Tibial nerve (tissue), 4 donors: Measurements from ENCODE around the gene GBP7. TPM values are rescaled to one million over a fixed set of nuclear protein-coding genes. Genes with fewer than 3 reads are reported as not detected.

ENCODE experiments used
- DNase-seq, 2 donors: peaks; one replicate each; pipeline ENCODE4 v3.0.0-alpha.2; 2019; ENCODE audit warnings: low spot score in 2 of 2
- H3K27ac ChIP-seq, 4 donors: fragments of 200-600 bp; sonication (generic) in 3 of 4; one replicate each; pipeline ENCODE4 v1.5.1; 2017 to 2019; ENCODE audit warnings: mild to moderate bottlenecking in 1 of 4
- H3K27me3 ChIP-seq, 2 donors: fragments of 200-600 bp; sonication (generic) in 1 of 2; one replicate each; pipeline versions ENCODE4 v1.5.1 to v1.6.0; 2017 to 2019
- H3K36me3 ChIP-seq, 3 donors: fragments of 200-600 bp; sonication (generic); one replicate each; pipeline ENCODE4 v1.5.1; 2018 to 2019
- H3K4me1 ChIP-seq, 4 donors: fragments of 200-600 bp; sonication (generic) in 3 of 4; one replicate each; pipeline ENCODE4 v1.5.1; 2017 to 2019
- H3K4me3 ChIP-seq, 4 donors: fragments of 200-600 bp; sonication (generic) in 3 of 4; one replicate each; pipeline ENCODE4 v1.5.1; 2017 to 2019; ENCODE audit warnings: mild to moderate bottlenecking in 1 of 4, moderate library complexity in 1 of 4
- H3K9me3 ChIP-seq, 4 donors: fragments of 200-600 bp; sonication (generic) in 3 of 4; one replicate each; pipeline ENCODE4 v1.5.1; 2017 to 2019
- EP300 ChIP-seq, 2 donors: sonication (generic); formaldehyde crosslinking; IDR thresholded peaks; one replicate each; pipeline ENCODE4 v1.6.1; 2017; ENCODE audit warnings: antibody characterized with exemption in 2 of 2, mild to moderate bottlenecking in 1 of 2
- POLR2A ChIP-seq, 2 donors: fragments of 450-650 bp; IDR thresholded peaks; one replicate each; pipeline ENCODE4 v1.6.1; 2017; ENCODE audit warnings: antibody characterized with exemption in 2 of 2, mild to moderate bottlenecking in 2 of 2, moderate library complexity in 2 of 2
- WGBS, 2 donors: methylation state at CpG; one replicate each; pipeline ENCODE4 v1.1.5; 2018; 5-methylcytosine and 5-hydroxymethylcytosine counted together
- total RNA-seq, 4 donors: library from RNA; depleted of rRNA; stranded (reverse); fragments of >200 nt; gene quantifications; one replicate each; pipeline ENCODE4 v1.1.0, GENCODE V29; 2016
- TF ChIP-seq, protein P1 (sequence below), 5 experiments: fragments of 200-600 bp in 3 of 5; fragments of 450-650 bp in 2 of 5; sonication (generic) in 3 of 5; IDR thresholded peaks; one replicate each; pipeline ENCODE4 v1.5.1; 2016 to 2019; ENCODE audit warnings: antibody characterized with exemption in 5 of 5, mild to moderate bottlenecking in 3 of 5, moderate library complexity in 2 of 5

The GBP7 gene
- total RNA-seq, 4 donors from 2014 or later = not detected

DNA sequence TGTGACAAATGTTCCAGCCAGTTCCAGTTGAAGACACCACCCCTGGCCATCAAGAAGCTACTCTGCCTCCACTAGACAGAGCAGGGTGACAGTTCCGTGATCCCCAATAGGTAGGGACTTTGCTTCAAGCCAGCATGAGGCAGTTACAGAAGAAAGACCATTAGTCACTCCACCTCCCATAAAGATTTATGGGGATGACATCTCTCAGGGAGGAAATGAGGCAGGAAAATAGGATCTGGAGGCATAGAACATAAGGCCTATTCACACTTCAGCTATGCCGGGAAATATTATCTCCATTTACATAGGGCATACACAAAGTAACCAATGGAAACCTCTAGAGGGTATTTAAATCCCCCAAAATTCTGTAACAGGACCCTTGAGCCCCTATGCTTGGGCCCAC lies 3.5 kb upstream of the GBP7 start:
- Histone ChIP-seq H3K9me3 (peaks cover 0 to 11% (median 3%) of the 10 kb centered on the region in 4 donors), H3K27me3 (no peaks in the 10 kb centered on the region), H3K27ac (no peak overlapping the region), H3K4me3 (no peak overlapping the region), H3K36me3 (peaks cover 0 to 18% (median 0%) of the 10 kb centered on the region in 3 donors), H3K4me1 (no peaks in the 10 kb centered on the region)
- no peak for TF ChIP-seq POLR2A (IDR thresholded peaks at IDR 0.05)
- no peak for TF ChIP-seq EP300 (IDR thresholded peaks at IDR 0.05)
- TF ChIP-seq, protein P1, sequence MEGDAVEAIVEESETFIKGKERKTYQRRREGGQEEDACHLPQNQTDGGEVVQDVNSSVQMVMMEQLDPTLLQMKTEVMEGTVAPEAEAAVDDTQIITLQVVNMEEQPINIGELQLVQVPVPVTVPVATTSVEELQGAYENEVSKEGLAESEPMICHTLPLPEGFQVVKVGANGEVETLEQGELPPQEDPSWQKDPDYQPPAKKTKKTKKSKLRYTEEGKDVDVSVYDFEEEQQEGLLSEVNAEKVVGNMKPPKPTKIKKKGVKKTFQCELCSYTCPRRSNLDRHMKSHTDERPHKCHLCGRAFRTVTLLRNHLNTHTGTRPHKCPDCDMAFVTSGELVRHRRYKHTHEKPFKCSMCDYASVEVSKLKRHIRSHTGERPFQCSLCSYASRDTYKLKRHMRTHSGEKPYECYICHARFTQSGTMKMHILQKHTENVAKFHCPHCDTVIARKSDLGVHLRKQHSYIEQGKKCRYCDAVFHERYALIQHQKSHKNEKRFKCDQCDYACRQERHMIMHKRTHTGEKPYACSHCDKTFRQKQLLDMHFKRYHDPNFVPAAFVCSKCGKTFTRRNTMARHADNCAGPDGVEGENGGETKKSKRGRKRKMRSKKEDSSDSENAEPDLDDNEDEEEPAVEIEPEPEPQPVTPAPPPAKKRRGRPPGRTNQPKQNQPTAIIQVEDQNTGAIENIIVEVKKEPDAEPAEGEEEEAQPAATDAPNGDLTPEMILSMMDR (IDR thresholded peaks at IDR 0.05) = no peak
- 60 to 62% methylated on average over 2 of the region's 2 CpGs for WGBS, 2 donors
- no peak for DNase-seq

DNA sequence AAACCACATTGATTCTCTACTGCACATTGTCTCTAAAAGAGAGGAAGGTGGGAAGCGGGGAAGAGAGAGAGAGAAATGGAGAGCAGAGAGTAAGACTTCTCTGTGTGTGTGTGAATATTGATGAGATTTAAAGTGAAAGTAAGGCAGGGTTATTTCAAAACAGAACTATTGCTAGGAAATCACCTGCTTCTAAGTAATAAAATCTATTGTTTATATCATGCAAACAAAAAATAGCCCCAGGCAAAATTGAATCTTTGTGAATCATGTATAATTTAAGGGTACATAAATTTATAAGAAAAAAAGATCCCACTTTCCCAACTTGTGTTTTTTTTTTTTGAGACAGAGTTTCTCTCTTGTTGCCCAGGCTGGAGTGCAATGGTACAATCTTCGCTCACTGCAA lies 1.2 kb upstream of the GBP7 start:
- Histone ChIP-seq H3K27me3 (no peaks in the 10 kb centered on the region), H3K4me3 (no peak overlapping the region), H3K27ac (no peak overlapping the region), H3K36me3 (no peaks in the 10 kb centered on the region), H3K4me1 (no peaks in the 10 kb centered on the region), H3K9me3 (no peaks in the 10 kb centered on the region)
- TF ChIP-seq, protein P1 (IDR thresholded peaks at IDR 0.05) = no peak
- TF ChIP-seq EP300 (IDR thresholded peaks at IDR 0.05) (no peak), POLR2A (IDR thresholded peaks at IDR 0.05) (no peak)
- 95 to 98% methylated on average over 2 of the region's 2 CpGs for WGBS, 2 donors
- DNase-seq = no peak

DNA sequence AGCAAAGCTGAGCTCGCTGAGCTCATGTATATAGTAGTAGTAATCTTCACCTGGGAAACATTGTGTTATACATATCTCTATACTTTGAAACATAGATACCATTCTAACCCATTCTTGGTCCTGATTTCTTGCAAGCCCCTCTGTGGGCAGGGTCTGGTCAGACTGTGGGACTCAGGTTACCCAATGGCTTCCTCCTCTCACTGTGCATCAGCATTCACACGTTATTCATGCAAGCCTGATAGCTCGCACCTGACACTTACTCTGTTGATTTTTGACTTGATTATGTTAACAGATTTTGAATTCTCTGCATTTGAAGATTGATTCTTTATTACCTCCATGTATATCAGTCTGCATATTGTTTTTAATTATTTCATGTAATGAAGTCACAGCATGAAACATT lies 1.3 kb downstream of the GBP7 start:
- Histone ChIP-seq H3K9me3 (no peaks in the 10 kb centered on the region), H3K4me3 (no peak overlapping the region), H3K4me1 (no peaks in the 10 kb centered on the region), H3K27me3 (no peaks in the 10 kb centered on the region), H3K36me3 (no peaks in the 10 kb centered on the region), H3K27ac (no peak overlapping the region)
- WGBS, 2 donors = 88 to 94% methylated on average over 3 of the region's 3 CpGs
- TF ChIP-seq POLR2A (IDR thresholded peaks at IDR 0.05) = no peak
- TF ChIP-seq, protein P1 (IDR thresholded peaks at IDR 0.05) = no peak
- TF ChIP-seq EP300 (IDR thresholded peaks at IDR 0.05) = no peak
- no peak for DNase-seq

DNA sequence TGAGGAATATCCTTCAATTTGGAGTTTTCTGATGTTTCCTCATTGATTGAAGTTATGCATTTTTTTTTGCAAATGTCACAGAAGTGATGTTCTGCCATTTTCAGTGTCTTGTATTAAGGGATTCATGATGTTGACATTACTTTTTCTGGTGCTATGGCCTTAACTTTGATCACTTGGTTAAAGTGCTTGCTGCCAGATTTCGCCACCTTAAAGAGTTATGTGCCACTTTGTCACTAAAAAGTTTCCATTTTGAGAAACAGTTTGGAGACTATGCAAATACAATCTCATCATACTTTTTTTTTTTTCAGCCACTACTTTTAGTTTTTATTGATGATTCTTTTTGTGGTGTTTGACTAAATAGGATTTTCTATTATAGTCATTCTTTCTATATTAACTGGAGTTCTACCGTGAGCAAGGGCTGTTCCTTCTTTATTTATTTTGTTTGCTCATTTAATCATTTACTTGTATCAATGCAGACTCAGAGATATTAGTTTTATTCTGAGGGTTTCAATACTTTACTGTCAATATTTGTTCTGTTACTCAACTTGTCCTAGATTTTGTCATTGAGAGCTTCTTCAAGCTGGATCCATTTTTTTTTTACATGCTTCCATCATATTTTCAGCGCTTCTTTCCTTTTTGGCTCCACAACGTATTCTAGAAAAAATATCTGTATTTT lies 3.2 kb downstream of the GBP7 start:
- TF ChIP-seq, protein P1 (IDR thresholded peaks at IDR 0.05) = no peak
- TF ChIP-seq POLR2A (IDR thresholded peaks at IDR 0.05) (no peak), EP300 (IDR thresholded peaks at IDR 0.05) (no peak)
- H3K9me3 ChIP-seq = no peaks in the 10 kb centered on the region

DNA sequence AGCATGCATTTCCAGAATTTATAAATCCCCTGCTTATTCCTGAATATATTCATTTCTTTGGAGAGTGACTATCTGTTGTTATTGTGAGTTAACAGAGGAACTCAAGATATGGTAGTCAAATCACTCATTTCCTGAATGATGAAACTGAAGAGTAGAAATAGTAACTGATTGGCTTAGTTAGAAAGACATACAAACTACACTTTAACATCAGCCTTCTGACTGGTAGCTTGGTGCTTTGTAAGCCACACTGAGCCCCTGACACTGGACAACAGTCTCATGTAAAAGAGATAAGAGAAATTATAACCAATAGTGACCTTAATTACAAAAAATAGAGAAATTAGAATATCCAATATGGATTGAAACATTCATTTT lies 4.8 kb downstream of the GBP7 start:
- Histone ChIP-seq H3K4me3 (no peak overlapping the region), H3K36me3 (no peaks in the 10 kb centered on the region), H3K27ac (no peak overlapping the region), H3K27me3 (no peaks in the 10 kb centered on the region), H3K9me3 (no peaks in the 10 kb centered on the region), H3K4me1 (no peaks in the 10 kb centered on the region)
- no peak for TF ChIP-seq POLR2A (IDR thresholded peaks at IDR 0.05)
- TF ChIP-seq, protein P1 (IDR thresholded peaks at IDR 0.05) = no peak
- no peak for TF ChIP-seq EP300 (IDR thresholded peaks at IDR 0.05)
- no peak for DNase-seq

More for the DNA sequence above, 3.2 kb downstream of the GBP7 start:
- no peak overlapping the region for H3K4me3 ChIP-seq
- H3K27me3 ChIP-seq = no peaks in the 10 kb centered on the region
- H3K4me1 ChIP-seq = no peaks in the 10 kb centered on the region
- DNase-seq = no peak
- no peak overlapping the region for H3K27ac ChIP-seq
- no peaks in the 10 kb centered on the region for H3K36me3 ChIP-seq
- 95 to 97% methylated on average over 4 of the region's 4 CpGs for WGBS, 2 donors
